HG02970 (cell line): ENCODE results near the gene GTSF1L.

ENCODE experiments used
- ATAC-seq: cut with Tn5 transposase; IDR thresholded peaks from one replicate; pipeline ENCODE4 v1.9.1; 2021; ENCODE audit warnings: mild to moderate bottlenecking, moderate library complexity, moderate number of reproducible peaks; ENCODE audit not compliant: unreplicated experiment, low FRiP score

The GTSF1L gene

DNA sequence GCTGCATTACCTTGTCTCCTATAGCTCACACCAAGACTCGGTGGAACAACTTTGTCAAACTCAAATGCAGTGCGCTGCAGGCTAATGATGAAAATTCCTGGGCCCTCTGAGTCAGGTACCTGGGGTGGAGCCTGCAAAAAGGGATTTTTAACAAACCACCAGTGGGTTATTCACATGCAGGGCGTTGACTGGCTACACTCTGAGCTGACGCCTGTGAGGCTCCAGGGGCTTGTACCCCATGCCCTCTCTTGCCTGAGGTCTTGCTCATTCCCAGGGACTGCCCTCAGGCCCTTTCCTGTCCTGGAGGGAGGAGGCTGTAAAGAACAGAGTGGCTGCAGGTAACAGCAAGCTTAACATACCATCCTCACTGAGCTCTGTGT, 9.2 kb downstream of the GTSF1L start:
- ATAC-seq, result no peak

GRCh38 chr20:43716757-43717615, 9.8 kb downstream of the GTSF1L start:
- no peak for ATAC-seq

DNA sequence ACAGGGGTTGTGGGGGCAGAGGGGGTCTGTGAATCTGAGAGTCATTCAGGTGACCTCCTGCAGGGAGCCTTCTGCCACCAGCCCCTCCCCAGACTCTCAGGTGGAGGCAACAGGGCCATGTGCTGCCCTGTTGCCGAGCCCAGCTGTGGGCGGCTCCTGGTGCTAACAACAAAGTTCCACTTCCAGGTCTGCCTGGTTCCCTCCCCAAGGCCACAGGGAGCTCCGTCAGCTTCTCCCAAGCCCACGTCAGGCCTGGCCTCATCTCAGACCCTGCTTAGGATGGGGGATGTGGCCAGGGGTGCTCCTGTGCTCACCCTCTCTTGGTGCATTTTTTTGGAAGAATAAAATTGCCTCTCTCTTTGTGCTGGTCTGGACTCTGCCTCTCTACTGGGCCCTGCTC, 10.7 kb downstream of the GTSF1L start:
- no peak for ATAC-seq

DNA sequence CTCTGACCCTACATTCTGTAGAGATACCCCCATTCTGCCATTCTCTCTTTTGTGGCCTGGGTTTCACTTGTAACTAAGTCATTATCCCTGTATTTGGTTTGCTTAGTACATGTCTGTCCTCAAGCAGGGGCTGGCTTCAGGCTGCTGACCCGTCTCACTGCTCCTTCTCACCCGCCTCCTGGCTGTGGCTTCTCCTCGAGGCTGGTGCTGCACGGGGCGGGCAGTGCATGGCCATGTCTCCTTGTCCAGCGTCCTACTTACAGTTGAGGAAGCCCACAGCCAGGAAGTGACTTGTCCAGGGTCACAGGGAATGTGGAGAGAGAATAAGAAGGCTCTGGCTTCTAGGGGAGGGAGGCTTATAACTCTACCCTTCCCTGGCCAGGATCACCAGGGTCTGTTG, 11.3 kb downstream of the GTSF1L start:
- ATAC-seq, result no peak

DNA sequence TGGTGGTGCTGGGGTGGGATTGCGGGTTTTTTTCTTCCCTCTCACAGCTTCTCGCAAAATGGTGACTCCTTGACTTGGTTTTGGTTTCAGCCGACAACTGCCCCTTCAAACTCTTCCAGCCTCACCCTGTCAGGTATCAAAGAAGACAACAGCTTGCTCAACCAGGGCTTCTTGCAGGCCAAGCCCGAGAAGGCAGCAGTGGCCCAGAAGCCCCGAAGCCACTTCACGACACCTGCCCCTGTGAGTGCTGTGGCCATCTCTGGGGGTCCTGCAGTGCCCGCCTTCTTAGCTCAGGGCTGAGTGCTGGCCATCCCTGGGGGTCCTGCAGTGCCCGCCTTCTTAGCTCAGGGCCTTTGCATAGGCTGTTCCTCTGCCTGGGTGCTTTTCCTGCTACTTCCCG, 11.8 kb downstream of the GTSF1L start:
- ATAC-seq, result no peak

- ATAC-seq, result no peak
Measured at GRCh38 chr20:43711098-43711654, 15.6 kb downstream of the GTSF1L start.

DNA sequence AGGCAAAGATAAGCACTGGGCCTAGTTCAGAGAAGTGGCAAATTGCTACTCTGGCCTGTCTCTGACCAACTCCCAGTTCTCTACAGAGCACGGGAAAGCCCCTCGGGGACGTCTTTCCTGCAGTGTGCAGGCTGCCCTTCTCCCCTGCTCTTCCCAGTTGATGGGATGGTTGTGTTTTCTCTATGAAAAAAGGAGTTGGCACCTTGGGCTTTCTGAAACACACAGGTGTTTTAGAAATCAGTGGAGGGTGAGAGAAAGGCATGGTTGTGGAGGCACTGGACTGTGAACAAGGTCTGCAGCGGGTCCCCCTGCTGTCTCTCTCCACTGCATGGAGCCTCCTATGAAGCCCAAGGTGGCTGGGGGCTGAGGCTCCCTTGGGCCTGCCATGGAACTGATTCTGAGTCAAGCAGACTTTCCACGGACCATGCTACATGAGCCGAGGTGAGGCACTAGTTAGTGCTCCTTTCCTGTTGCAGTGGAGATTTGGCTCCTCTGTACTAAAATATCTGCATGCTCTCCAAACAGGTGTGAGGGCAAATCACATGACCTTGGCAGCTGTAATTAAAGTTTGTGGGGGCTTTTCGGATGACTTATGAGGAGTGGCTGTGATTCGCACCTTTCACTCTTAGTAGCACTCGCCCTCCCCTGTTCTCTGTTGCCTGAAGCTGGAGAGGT, 16.3 kb downstream of the GTSF1L start:
- no peak for ATAC-seq

DNA sequence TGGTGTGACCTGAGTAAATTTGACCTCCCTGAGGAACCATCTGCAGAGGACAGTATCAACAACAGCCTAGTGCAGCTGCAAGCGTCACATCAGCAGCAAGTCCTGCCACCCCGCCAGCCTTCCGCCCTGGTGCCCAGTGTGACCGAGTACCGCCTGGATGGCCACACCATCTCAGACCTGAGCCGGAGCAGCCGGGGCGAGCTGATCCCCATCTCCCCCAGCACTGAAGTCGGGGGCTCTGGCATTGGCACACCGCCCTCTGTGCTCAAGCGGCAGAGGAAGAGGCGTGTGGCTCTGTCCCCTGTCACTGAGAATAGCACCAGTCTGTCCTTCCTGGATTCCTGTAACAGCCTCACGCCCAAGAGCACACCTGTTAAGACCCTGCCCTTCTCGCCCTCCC, 24.3 kb downstream of the GTSF1L start:
- ATAC-seq, result no peak

DNA sequence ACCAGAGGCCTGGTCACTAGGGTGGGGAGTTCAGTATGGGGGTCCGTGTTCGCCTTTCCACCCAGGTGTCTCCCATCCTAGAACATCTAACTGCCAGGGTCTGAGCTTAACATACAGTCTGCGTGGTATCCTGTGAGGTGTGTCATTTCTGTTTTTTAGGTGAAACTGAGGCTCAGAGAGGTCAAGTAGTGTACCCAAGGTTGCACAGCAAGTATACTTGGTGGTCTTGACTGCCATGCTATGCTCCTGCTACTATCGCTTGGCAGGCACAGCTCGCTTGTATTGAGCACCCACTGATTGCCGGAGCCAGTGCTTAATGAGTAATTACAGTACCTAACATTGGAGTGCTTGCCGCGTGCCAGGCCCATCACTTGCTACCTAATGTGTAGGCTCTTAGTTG, 26.2 kb downstream of the GTSF1L start:
- no peak for ATAC-seq

- ATAC-seq, result no peak
Measured at GRCh38 chr20:43699941-43700565, 26.7 kb downstream of the GTSF1L start.

DNA sequence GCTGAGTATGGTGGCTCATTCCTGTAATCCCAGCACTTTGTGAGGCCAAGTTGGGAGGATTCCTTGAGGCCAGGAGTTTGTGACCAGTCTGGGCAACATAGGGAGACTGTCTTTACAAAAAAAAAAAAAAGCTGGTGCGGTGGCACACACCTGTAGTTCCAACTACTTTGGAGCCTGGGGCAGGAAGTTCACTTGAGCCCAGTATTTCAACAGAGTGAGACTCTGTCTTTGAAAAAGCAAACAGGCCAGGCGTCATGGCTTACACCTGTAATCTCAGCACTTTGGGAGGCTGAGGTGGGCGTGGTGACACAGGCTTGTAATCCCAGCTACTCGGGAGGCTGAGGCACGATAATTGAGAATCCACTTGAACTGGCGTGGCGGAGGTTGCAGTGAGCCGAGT, 31.2 kb downstream of the GTSF1L start:
- no peak for ATAC-seq

DNA sequence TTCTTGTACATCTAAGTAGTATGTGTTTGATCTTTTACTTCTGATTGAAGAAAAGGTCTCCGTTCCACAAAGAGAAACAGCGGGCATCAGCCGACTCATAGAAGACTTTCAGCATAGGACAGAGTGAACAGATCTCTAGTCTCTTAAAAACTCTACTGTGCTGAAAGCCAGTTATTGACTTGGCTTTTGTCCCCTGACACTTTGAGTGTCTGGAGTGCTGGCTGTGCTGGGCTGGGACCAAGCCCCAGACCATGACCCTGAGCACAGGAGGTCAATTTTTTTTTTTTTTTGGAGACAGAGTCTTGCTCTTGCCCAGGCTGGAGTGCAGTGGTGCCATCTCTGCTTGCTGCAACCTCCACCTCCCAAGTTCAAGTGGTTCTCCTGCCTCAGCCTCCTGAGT, 32.0 kb downstream of the GTSF1L start:
- no peak for ATAC-seq

- no peak for ATAC-seq
Measured at GRCh38 chr20:43691928-43692524, 34.8 kb downstream of the GTSF1L start.

GRCh38 chr20:43690943-43691598, 35.7 kb downstream of the GTSF1L start:
- ATAC-seq, result no peak

GRCh38 chr20:43689165-43689564, 37.6 kb downstream of the GTSF1L start:
- no peak for ATAC-seq

- ATAC-seq, result no peak
Measured at GRCh38 chr20:43686820-43687219, 40.0 kb downstream of the GTSF1L start.

DNA sequence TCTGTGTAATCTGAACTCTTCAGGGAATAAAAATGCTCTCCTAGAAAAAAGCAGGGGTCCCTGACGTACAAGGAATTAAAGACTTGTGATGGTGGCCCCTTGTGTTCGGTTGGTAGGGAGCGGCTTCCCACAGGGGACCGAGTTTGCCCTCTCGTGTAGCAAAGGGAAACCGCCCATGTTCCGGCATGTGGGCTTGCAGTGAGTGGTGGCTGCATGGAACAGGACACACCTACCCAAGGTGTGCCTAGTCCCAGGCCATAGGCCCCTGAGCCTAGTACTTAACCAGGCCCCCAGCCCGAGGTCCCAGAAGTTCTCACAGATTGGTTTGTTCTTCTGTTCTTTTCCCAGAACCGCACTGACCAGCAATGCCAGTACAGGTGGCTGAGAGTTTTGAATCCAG, 44.4 kb downstream of the GTSF1L start:
- peak; percentile 10 for ATAC-seq

- peak; percentile 87 for ATAC-seq
Measured at GRCh38 chr20:43681991-43682410, 44.8 kb downstream of the GTSF1L start.

DNA sequence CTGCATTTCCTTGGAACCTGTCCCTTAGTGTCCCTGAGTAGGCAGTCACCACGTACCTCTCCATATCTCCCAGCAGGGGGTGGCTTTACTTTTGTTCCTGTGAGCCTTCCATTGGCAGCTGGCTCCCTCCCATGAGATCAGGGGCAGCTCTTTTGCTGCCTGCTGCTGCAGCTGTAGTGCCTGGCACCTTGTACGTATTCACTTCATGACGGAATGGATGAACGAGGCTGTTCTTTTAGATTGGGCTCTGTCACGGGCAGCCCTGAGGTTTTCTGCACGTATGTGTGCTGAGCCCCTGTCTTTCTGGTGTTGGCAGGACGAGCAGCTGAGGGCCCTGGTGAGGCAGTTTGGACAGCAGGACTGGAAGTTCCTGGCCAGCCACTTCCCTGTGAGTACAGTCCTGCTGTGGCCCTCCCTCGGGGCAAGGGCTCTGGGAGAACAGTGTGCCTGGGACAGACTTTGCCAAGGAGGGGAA, 45.3 kb downstream of the GTSF1L start:
- peak; percentile 18 for ATAC-seq

GRCh38 chr20:43680981-43681380, 45.8 kb downstream of the GTSF1L start:
- ATAC-seq, result peak; percentile 1
